Prostate gland (tissue), 2 donors: ENCODE data around the gene FIGNL2. TPM values are rescaled to one million over a fixed set of nuclear protein-coding genes. Genes with fewer than 3 reads are reported as not detected.

Experiments used
- DNase-seq: peaks from one replicate; pipeline ENCODE4 v3.0.0-alpha.2; 2019; ENCODE audit warnings: low spot score
- H3K27ac ChIP-seq, 2 donors: fragments of 200-600 bp; sonication (generic); 2 replicates each; pipeline ENCODE4 v1.5.1; 2017 to 2019
- H3K27me3 ChIP-seq: fragments of 200-600 bp; sonication (generic); replicated peaks from 2 replicates; pipeline ENCODE4 v1.5.1; 2019; ENCODE audit not compliant: insufficient read depth
- H3K36me3 ChIP-seq, 2 donors: fragments of 200-600 bp; sonication (generic); 1 replicate in 1 of 2; 2 replicates in 1 of 2; pipeline versions ENCODE4 v1.5.1 to v1.8.1; 2017 to 2019
- H3K4me1 ChIP-seq: fragments of 200-600 bp; sonication (generic); replicated peaks from 2 replicates; pipeline ENCODE4 v1.5.1; 2019
- H3K4me3 ChIP-seq, 2 donors: fragments of 200-600 bp; sonication (generic); 2 replicates each; pipeline ENCODE4 v1.5.1; 2017 to 2019
- H3K9me3 ChIP-seq: fragments of 200-600 bp; sonication (generic); 2 replicates; pipeline ENCODE4 v1.5.1; 2017
- CTCF ChIP-seq, 4 experiments: fragments of 200-600 bp in 2 of 4; fragments of 450-650 bp in 2 of 4; sonication (generic) in 2 of 4; IDR thresholded peaks; 1 replicate in 3 of 4; 2 replicates in 1 of 4; pipeline ENCODE4 v1.5.1; 2016 to 2019; ENCODE audit warnings: antibody characterized with exemption in 4 of 4, mild to moderate bottlenecking in 2 of 4, moderate library complexity in 2 of 4
- POLR2A ChIP-seq: fragments of 450-650 bp; IDR thresholded peaks from one replicate; pipeline ENCODE4 v1.6.1; 2016; ENCODE audit warnings: antibody characterized with exemption, mild to moderate bottlenecking
- POLR2AphosphoS5 ChIP-seq: sonication (generic); formaldehyde crosslinking; IDR thresholded peaks from one replicate; pipeline ENCODE4 v1.6.1; 2017; ENCODE audit warnings: antibody characterized with exemption
- WGBS: methylation state at CpG from one replicate; pipeline ENCODE4 v1.1.5; 2018; 5-methylcytosine and 5-hydroxymethylcytosine counted together
- intact Hi-C: fragments of 100-400 bp; cut with DNase I; formaldehyde crosslinking; loops from one replicate; pipeline ENCODE4 v1.14.2; 2022
- total RNA-seq, 2 donors: library from RNA; depleted of rRNA; stranded (reverse); fragments of >200 nt; gene quantifications; one replicate each; pipeline ENCODE4 v1.1.0, GENCODE V29; 2016

Gene FIGNL2
- total RNA-seq, 2 donors from 2014 or later: 0.46 to 1.4 TPM

GRCh38 chr12:51867371-51867770 is 18.9 kb upstream of the FIGNL2 start:
- intact Hi-C loops: no loop called here
- H3K4me3 ChIP-seq: no peak overlapping the region
- H3K9me3 ChIP-seq: no peaks in the 10 kb centered on the region
- H3K27ac ChIP-seq: no peak overlapping the region
- no peak for TF ChIP-seq POLR2A
- no peak for TF ChIP-seq POLR2AphosphoS5
- TF ChIP-seq CTCF (IDR thresholded peaks at IDR 0.05): no peak
- DNase-seq: no peak
- no peaks in the 10 kb centered on the region for H3K4me1 ChIP-seq
- H3K36me3 ChIP-seq: no peaks in the 10 kb centered on the region
- peaks cover 16% of the 10 kb centered on the region for H3K27me3 ChIP-seq

GRCh38 chr12:51866762-51867161 is 18.2 kb upstream of the FIGNL2 start:
- no peak overlapping the region for H3K27ac ChIP-seq
- no peaks in the 10 kb centered on the region for H3K9me3 ChIP-seq
- peaks cover 16% of the 10 kb centered on the region for H3K27me3 ChIP-seq
- intact Hi-C loops: no loop called here
- TF ChIP-seq POLR2A (no peak), POLR2AphosphoS5 (no peak), CTCF (IDR thresholded peaks at IDR 0.05) (no peak)
- no peak for DNase-seq
- no peak overlapping the region for H3K4me3 ChIP-seq
- no peaks in the 10 kb centered on the region for H3K4me1 ChIP-seq
- H3K36me3 ChIP-seq: no peaks in the 10 kb centered on the region
- 95% methylated on average over 8 of the region's 8 CpGs for WGBS

GRCh38 chr12:51866324-51866723 is 17.8 kb upstream of the FIGNL2 start:
- peaks cover 16% of the 10 kb centered on the region for H3K27me3 ChIP-seq
- 92% methylated on average over 4 of the region's 4 CpGs for WGBS

GRCh38 chr12:51865757-51866270 is 17.3 kb upstream of the FIGNL2 start:
- no peaks in the 10 kb centered on the region for H3K9me3 ChIP-seq
- intact Hi-C loops: no loop called here
- DNase-seq: no peak
- H3K27me3 ChIP-seq: peaks cover 16% of the 10 kb centered on the region
- no peaks in the 10 kb centered on the region for H3K4me1 ChIP-seq
- TF ChIP-seq POLR2AphosphoS5: no peak
- no peak for TF ChIP-seq POLR2A
- no peak for TF ChIP-seq CTCF (IDR thresholded peaks at IDR 0.05)
- H3K4me3 ChIP-seq: no peak overlapping the region
- no peak overlapping the region for H3K27ac ChIP-seq
- no peaks in the 10 kb centered on the region for H3K36me3 ChIP-seq
- WGBS: 90% methylated on average over 7 of the region's 7 CpGs

More at GRCh38 chr12:51866324-51866723, 17.8 kb upstream of the FIGNL2 start:
- H3K36me3 ChIP-seq: no peaks in the 10 kb centered on the region
- TF ChIP-seq CTCF (IDR thresholded peaks at IDR 0.05) (no peak), POLR2AphosphoS5 (no peak), POLR2A (no peak)
- no peak for DNase-seq
- H3K4me1 ChIP-seq: no peaks in the 10 kb centered on the region
- no peak overlapping the region for H3K4me3 ChIP-seq
- no peak overlapping the region for H3K27ac ChIP-seq
- intact Hi-C loops: no loop called here
- H3K9me3 ChIP-seq: no peaks in the 10 kb centered on the region

GRCh38 chr12:51864833-51865670 is 16.5 kb upstream of the FIGNL2 start:
- WGBS: 72% methylated on average over 12 of the region's 12 CpGs
- peaks cover 15% of the 10 kb centered on the region for H3K27me3 ChIP-seq

More at GRCh38 chr12:51864833-51865670, 16.5 kb upstream of the FIGNL2 start:
- Histone ChIP-seq H3K27ac (no peak overlapping the region), H3K4me3 (no peak overlapping the region), H3K36me3 (no peaks in the 10 kb centered on the region), H3K4me1 (no peaks in the 10 kb centered on the region), H3K9me3 (no peaks in the 10 kb centered on the region)
- DNase-seq: no peak
- intact Hi-C loops: no loop called here
- no peak for TF ChIP-seq POLR2AphosphoS5
- TF ChIP-seq CTCF (IDR thresholded peaks at IDR 0.05): no peak
- TF ChIP-seq POLR2A: no peak
